Activated CD8-positive, alpha-beta memory T cell treated with anti-CD3 and anti-CD28 coated beads, Interleukin-2, amount 50 U/mL, for 48 hours (primary cell): ENCODE data around the gene EXD3.
"Not testable (repeated sequence)": the region's sequence is repeated elsewhere in the genome, so short reads cannot be mapped to it uniquely, and the experiment has no call there.

ENCODE experiments used
- DNase-seq: peaks from one replicate; pipeline ENCODE4 v3.0.0-alpha.2; 2020

EXD3 gene

DNA sequence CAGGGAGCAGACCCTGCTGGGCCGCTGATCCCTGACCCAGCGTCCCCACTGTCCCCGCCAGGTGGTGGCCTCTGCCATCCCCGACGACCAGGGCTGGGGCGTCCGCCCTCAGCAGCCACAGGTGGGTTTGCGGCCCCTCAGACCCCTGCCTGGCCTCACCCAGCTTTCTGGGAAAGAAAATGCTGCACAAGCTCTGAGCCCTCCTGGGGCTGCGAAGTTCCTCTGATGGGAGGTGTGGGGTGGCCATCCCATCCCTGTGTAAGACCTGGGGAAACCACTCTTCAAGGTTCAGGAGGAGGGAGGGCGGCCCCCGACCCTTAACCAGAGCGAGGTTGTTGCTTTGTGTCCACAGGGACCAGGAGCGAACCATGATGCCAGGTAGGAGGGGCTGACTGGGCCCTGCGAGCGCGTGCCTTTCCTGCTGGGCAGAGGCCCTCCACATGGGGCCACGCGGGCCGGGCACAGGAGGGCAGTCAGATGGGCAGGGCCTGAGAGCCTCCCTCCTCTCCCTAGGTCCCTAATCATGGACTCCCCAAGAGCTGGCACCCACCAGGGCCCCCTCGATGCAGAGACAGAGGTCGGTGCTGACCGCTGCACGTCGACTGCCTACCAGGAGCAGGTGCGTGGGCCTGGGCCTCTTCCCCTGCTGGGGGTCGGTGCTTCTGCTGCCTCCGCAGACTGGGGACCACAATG is 7.9 kb upstream of the EXD3 start:
- no peak for DNase-seq

DNA sequence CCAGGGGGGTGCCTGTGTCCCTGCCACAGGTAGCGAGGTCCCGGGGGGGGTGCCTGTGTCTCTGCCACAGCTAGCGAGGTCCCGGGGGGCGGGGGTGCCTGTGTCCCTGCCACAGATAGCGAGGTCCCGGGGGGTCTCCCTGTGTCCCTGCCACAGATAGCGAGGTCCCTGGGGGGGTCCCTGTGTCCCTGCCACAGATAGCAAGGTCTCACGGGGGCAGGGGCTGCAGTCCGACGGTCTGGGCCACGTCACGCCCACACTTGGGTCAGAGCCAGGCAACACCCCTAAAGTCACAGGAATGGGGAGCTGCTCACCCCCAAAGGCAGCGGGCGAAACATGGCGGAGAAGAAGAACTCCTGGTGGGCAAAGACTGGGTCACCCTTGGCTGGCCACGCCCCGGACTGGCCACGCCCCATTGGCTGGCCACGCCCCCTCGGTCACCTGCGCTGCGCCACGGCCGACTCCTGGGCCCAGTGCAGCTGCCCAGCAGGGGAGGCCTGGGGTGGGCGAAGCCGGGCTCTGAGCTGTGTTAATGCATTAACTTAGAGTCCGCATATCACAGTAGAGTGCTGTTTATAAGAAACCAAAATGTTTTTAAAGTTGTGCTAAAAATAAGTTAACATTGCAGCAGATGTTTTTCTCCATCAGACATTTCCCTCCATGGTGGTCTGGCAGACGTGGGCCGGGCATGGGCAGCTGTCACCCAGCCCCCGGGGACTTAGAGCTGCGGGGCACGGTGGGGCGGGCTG is 7.2 kb upstream of the EXD3 start:
- no peak for DNase-seq

DNA sequence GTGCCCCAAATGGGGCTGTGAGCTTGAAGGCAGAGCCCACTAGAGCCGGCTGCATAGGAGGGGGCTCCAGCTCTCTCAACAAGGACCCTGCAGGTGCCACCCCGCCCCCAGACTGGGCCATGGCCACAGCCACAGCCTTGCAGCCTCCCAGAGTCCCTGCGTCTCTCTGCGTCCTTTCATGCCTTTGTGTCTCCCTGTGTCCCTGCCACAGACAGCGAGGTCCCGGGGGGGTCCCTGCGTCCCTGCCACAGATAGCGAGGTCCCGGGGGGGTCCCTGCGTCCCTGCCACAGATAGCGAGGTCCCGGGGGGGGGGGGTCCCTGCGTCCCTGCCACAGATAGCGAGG is 6.6 kb upstream of the EXD3 start:
- DNase-seq: no peak

DNA sequence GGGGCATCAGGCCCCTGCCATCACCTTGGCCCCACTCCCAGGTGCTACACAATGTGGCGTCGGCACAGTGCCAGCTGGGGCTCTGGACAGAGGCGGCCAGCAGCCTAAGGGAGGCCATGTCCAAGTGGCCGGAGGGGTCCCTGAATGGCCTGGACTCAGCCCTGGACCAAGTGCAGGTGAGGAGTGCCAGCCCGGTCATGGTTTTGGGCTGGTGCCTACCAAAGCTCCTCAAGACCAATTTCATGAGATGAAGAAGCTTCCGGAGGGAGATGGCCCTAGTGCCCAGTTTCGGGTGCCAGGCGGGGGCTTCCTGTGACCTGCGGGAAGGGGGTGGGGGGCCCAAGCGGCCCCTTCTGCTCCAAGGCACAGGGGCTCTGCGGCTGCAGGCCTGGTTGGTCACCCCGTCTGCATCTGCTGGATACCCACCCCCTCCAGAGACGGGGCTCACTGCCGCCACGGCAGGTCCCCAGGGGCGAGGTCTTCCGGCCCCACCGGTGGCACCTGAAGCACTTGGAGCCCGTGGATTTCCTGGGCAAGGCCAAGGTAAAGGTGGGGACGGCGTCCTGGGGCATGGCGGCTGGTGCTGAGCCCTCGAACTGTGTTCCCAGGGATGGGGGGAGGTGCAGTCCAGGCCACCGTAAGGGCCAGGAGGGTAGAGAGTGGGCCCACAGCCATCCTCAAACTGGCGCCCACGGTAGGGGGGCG is 6.0 kb upstream of the EXD3 start:
- DNase-seq: no peak

DNA sequence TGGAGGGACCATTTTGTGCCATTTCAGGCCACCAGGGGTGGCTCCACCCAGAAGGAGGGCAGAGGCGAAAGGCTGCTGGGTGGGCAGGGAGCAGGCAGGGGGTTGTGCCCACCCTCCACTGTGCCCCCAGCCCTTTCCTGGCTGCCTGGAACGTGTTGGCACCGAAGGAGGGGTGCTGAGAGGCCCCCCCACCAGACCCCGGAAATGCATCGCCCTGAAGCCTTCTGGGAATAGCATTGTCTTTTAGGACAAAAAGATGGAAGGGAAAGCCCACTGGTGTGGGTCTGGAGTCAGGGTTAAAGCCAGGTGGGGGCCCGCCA is 5.3 kb upstream of the EXD3 start:
- DNase-seq: no peak

DNA sequence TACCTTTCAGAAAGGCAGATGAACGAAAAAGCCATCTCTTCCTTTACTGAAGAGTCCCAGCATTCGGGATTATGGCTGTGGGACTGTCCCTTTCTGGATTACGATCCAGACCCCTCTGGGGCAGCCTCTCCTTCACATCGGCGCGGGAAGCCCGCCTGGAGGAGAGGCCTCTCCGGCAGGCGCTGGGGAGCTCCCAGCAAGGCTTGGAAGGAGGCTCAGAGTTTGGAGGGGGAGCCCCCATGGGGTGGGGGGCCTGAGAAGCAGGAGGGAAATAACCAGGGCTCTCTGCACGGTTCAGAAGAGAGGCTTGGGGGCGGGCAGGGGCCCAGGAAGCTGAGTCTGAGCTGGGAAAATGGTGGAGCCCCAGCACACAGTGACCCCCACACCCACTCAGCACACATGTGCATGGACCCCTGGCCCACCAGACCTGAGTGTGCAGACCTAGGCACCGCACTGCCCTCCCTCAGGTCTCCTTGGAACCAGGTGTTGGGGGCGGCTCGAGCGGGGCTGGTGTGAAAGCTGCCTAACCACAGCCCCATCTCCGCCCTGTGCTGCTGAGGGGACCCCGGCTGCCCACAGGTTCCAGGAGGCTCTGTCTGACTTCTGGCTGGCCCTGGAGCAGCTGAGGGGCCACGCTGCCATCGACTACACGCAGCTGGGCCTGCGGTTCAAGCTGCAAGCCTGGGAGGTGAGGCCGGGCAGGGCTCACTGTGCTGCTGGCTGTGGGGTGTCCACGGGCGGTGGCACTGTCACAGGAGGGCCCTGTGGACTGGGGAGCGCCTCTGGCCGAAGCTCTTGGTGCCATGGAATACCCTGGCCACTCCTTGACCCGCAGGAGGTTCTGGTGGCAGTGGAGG is 4.7 kb upstream of the EXD3 start:
- DNase-seq: no peak

DNA sequence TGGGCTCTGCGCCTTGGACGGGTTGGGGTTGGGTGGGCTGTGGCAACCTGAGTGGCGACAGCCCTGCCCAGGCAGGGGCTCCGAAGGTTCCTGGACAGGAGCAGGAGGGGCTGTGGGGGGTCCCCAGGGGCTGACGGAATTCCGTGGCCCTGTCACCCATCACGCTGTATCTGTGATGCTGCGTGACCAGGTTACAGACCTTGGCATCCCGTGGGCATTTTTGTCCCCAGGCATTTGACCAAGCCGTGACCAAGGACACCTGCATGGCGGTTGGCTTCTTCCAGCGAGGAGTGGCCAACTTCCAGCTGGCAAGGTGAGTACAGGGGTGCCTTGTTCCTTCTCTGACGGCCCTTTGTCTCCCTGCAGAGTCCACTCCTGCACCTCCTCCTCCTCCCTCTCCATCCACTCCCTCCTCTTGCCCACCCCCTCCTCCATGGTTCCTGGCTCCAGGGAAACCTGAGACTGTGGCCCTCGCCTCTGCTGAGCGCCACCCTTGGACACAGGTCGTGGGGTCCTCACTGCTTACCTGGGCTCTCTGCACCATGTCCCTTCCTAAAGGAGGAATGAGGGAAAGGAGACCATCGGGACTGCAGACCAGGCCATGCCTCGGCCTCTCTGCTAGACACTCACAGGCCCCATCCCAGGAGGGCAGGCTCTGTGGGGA is 3.2 kb upstream of the EXD3 start:
- DNase-seq: no peak

DNA sequence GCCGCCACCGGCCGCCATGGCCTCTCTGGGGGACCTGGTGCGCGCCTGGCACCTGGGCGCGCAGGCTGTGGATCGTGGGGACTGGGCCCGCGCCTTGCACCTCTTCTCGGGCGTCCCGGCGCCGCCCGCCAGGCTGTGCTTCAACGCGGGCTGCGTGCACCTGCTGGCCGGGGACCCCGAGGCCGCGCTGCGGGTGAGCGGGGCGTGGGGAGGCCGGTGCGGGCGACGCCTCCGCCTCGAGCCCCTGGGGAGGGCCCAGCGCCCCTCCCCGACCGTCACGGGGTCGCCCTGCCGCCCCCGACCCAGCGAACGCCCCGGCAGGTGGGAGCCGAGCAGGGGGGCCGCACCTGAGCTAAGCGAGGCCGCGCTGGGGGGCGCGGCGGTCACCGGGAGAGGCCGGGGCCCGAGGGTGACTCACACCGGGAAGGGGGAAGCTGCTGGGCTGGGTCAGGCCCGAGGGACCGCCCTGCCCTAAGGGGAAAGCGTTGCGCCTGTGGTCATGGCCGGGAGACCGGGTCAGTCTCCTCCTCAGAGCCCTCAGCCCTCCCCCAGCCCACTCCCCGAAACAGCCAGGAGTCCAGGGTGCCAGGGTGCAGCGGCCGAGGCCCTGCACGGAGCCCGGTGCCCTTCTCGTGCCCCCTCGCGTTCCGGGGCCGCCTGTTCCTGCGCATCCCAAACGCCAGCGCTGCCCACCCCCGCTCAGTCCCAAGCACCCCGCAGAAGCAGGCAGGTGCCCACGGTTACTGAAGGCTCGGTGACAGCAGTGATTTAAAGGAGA is 741 bp upstream of the EXD3 start:
- DNase-seq: no peak

DNA sequence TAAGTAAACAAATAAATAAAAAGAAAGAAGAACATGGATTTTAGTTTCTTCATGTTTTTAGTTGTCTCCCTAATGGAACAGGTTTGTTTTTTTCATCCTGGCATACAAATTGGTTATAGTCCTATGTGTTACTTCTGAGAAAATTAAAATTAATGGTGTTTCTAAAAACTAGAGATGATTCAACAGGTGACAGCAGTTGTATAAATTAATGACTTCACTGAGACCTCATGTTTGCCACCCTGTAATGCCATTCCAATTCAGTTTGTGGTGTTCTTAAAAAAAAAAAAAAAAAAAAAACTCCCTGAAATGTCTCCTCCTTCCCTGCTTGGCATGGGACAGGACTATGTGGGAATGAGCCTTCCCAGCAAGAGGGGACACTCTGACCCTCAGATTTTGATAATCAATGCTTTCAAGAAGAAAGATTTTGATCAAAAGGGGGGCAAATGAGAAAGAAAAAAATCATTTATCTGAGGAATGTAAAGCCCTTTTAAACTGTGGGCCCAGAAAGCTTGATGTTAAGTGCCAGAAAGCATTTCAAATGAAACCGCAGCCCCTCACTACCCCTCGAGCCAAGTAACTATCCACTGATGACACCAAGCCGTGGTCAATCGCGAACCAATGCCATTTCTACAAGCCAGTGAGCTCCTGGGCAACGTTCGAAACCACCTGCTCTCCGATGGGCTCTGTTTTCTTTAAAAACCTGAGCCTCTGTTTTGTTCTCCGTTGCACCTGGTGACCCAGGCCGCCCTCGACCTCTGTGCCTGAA is 941 bp downstream of the EXD3 start:
- no peak for DNase-seq

DNA sequence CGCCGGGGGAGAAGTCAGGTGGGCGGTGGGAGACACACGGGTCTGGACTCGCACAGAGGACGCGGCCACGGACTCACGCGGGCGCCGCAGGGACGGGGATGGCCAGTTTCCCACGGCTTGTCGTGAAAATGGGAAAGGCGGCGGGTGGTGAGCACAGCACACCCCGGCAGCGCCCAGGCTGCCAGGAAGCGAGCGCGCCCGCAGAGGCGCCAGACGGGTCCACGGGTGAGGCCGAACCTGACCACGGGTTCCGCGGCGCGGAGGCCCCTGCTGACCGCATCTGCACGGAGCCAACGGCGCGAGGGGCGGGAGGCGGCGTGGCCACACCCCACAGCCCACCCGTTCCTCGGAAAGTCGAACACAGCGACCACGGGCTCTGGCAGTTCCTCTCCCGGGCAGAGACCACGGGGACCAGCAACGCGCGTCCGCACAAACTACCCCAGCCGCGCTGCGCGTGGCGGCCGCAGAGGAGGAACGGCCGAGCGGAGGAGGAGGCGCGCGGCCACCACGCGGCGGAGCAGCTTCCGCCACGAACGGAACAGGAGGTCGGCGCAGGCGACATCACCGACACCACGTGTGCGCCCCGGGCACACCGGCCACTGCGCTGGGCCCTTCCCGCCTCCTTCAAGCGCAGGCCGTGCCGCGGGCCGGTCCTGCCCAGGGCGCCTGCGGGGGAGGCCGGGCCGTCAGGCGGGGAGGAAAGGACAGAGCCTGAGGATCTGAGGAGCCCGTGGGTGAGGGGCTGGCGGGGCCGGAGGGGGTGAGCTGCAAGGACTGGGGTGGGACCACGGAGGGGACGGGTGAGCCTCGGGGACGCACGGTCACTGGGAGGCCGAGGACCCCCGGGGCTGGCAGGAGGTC is 5.6 kb downstream of the EXD3 start:
- DNase-seq: no peak

DNA sequence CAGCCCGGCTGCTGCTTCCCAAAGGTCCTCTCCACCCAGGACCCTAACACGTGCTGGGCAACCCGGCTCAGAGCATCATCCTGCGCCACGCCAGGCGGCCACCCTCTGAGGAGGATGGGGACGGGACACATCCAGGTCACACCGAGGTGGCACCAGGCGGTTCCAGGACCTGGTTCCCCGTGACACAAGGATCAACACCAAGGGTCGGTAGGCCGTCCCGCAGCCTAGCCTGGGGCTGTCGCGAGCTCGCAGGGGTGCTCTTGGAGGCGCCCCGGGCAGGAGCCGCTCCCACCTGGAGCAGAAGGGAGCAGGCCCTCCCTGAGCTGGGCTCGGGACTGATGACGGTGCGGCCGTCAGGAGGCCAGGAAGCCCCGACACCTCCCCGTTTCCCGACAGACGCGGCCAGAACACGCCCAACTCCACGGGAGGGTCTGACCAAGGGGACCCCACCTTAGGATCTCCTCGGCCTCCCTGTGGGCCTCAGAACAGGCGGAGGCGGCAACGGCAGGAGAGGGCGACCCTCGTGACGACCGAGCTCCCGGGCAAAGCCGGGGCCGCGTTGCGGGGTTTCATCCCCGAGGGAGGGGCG is 6.3 kb downstream of the EXD3 start:
- DNase-seq: no peak

DNA sequence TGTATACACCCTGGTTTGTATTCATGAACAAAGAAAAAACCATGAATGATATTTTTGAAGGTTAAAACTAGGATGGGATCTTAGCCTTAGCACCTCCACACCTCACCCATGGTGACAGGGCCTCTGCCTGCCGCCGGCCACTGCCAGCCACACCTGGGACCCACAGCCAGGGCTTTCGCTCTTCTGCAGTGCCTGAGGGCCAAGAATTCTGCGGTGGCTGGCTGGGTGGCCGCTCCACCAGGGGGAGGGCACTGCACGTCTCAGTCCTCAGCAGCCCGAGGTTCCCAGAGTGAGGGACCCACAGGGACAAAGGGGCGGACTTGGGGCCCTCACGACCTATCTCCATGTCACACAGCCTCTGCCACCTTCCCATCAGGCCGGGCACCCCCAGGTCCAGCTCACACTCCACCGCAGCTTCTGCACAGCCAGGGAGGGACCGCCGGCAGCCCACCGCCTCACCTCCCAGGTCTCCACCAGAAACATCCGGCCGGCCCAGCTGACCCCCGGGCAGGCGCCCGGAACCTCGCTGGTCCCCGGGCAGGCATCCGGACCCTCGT is 6.9 kb downstream of the EXD3 start:
- no peak for DNase-seq

DNA sequence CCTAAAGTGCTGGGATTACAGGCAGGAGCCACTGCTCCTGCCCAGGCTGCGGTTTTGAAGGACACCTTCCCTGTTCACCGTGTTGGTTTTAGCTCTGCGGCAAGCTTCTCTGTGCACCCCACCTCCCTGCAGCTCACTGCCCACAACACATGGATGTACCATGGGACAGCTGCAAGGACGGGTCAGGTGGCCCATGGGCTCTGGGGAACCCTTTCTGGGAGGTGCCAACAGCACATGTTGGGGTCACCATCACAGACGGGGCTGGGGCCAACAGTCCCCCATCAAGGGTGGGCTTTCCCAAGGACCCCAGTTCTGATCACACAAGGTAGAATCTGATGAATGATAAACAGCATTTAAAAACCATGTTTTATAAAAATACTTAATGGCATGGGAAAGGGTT is 7.5 kb downstream of the EXD3 start:
- no peak for DNase-seq

DNA sequence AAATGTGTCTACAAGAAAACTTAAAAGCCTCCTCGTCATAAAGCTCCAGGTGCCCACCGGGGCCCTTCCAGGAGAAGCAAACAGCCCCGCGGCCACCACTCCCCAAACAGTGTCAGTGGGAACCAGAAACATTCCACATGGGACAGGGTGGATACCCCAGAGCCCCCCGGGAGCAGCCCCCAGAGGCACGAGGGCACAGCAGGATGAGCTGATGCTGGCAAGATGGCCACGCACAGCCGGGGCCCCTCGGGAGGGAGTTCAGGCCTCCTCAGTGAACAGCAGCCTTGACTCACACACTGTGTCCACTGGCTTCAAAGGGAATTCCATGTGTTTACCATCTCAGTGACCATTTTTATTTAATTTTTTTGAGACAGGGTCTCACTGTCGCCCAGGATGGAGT is 10.5 kb downstream of the EXD3 start:
- DNase-seq: no peak

DNA sequence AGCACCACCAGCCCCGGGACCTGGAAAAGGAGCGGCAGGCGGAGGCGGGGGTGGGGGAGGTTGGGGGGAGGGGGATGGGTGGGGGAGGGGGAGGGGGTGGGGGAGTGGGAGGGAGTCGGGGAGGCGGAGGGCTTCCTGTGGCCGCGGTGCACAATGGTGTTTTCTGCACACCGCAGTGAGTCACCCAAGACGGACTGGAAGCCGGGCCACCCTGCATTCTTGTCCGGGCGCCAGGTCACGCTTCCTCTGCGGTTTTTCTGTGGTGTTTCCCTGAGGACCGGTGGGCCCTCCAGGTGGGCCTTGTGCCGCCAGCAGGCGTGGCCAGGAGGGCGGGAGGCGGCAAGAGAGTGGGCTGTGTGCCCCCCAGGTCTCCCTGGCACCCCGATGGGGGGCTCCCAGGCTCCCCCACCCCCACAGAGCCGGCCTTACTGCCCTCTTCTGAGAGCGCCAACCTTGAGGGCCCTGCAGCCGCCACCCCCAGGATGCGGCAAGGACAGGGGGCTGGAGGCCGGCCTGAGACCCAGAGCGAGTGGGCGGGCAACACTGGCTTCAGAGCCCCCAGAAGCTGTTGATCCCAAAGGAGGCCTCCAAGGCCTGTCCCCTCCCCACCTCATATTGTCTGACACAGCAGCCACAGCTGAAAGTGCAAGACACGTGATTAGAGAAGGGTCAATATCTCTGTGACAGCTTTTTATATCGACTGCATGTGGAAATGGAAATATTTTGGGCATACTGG is 11.1 kb downstream of the EXD3 start:
- DNase-seq: peak; percentile 76

DNA sequence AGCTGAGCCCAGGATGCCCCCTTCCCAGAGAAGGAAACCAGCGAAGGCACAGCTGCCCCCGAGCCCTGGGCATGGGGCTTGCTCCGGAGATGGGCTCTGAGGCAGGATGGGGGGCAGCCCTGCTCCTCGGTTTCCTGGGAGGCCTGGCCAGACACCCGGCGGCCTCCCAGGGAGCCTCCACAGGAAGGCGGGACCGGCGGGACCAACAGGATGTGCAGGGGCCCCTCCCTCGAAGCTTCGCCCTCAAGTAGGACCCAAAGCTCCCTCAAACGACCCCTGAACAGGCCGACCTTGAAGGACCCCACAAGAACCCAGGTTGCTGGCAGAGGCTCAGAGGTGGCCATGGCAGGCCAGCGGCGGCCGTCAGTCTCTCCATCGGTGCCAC is 11.7 kb downstream of the EXD3 start:
- DNase-seq: no peak

DNA sequence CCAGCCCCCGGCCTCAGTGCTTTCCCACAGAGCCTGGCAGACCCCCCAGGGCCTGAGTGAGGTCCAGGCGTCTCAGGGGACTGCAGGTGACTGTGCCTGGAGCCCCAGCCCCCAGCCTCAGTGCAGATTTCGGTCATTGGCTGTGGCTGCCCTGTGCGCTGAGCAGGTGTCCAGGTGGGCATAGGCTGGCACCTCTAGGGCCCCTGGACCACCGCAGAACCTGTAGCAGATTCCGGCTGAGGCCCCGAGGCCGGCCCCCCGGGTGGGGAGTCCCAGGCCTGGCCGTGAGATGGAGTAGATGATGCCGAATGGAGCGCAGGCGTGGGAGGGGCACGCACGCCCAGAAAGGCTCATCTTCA is 12.1 kb downstream of the EXD3 start:
- DNase-seq: no peak

DNA sequence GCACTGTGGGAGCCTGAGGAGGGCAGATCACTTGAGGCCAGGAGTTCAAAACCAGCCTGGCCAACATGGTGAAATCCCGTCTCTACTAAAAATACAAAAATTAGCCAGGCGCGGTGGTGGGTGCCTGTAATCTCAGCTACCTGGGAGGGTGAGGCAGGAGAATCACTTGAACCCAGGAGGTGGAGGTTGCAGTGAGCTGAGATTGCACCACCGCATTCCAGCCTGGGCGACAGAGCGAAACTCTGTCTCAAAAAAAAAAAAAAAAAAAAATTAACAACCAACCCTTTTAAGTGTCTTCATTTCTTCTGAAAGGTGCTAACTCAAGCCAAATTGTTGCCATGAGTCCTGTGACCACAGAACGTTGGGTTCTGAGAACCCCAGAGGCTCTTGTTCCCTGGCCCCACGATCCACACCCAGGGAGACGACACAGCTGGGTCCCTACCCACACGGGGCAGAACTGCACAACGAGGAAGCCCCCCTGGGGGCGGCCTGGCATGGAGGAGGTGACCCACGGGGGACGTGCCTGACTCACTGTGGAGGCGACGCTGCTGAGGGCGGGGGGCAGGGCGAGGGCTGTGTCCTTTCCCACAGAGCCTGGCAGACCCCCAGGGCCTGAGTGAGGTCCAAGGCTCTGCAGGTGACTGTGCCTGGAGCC is 12.6 kb downstream of the EXD3 start:
- DNase-seq: not testable (repeated sequence)
